AG20443 (cell line): ENCODE data around the gene CASS4.
A peak's percentile ranks its signal among the peaks of the same experiment; 100 is the strongest.

ENCODE experiments used
- DNase-seq: peaks from one replicate; pipeline ENCODE4 v3.0.0; 2012; ENCODE audit warnings: low spot score, mixed read lengths

The CASS4 gene

GRCh38 chr20:56445130-56445529 is 33.1 kb downstream of the CASS4 start:
- no peak for DNase-seq

DNA sequence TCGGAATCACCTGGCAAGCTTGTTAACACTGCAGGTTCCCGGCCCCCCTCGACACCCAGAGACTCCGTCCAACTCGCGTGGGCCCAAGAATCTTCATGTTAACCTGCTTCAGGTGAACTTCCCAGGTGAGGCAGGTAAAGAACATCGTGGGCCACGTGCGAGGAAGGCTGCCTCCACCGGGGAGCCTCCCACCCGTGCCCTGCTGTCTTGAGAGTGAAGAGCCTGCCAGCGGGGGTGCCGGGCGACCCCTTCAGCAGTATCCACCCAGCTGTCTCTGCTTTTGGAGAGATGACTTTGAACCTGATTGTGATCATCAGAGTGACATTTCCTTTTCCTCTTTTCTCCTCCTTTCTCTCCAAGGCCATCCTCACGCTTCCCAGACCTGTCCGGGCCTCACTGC is 33.5 kb downstream of the CASS4 start:
- no peak for DNase-seq

- DNase-seq = no peak
Observed at GRCh38 chr20:56447227-56447626, 35.2 kb downstream of the CASS4 start.

DNA sequence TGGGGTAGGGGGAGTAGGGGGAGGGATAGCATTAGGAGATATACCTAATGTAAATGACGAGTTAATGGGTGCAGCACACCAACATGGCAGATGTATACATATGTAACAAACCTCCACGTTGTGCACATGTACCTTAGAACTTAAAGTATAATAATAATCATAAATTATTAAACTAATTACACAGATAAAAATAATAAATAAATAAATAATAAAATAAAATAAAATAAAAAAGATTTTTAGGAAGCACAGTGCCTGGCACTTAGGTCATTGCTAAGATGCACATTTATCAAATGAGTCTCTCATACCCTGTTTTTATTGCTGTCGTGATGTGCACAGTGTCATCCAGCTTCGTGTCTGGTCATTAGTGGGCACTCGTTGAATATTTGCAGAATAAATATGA is 37.4 kb downstream of the CASS4 start:
- DNase-seq = no peak

GRCh38 chr20:56451056-56451765 is 39.2 kb downstream of the CASS4 start:
- DNase-seq = no peak

GRCh38 chr20:56453352-56453751 is 41.3 kb downstream of the CASS4 start:
- DNase-seq = no peak

DNA sequence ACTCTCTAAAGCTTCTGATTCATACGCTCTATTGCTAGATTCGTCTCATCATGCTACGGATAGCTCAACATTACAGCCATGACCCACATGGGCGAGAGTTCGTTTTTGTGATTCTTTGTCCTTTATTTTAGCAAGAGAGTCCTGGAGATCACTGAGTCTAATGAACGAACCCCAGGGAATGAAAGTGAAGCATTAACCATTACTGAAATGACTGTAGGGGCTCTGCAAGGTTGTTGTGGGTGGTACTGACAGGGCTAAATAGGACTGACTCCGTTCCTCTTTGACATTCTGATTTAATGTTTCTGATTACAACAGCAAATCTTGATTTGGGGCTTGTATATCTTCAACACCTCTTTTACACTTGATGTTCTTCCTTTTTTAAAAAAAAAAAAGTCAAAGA is 42.7 kb downstream of the CASS4 start:
- no peak for DNase-seq

GRCh38 chr20:56458206-56458821 is 46.3 kb downstream of the CASS4 start:
- DNase-seq = no peak

GRCh38 chr20:56460459-56460858 is 48.4 kb downstream of the CASS4 start:
- DNase-seq = no peak

- no peak for DNase-seq
Observed at GRCh38 chr20:56461576-56461975, 49.5 kb downstream of the CASS4 start.

DNA sequence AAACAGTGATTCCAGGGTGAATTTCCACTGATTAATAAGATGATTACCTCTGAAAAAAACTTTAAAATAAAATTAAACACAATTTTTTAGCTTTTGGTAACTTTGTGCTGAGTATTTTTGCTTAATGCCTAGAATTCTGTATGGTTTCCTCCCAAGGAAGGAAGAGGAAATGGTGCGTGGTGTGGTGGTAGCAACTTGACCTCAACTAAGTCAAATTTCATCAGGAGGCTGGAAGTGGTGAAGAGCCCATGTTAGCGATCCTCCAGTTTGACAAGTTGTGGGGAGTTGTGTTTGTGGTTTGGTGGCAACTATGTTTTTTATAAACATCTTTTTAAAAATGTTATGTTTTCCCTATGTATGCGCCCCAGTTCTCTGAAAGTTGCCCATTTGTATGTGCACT is 51.4 kb downstream of the CASS4 start:
- no peak for DNase-seq

GRCh38 chr20:56465997-56466396 is 53.9 kb downstream of the CASS4 start:
- DNase-seq = no peak

- DNase-seq = no peak
Observed at GRCh38 chr20:56467968-56468315, 55.9 kb downstream of the CASS4 start.

- peak; percentile 98 for DNase-seq
Observed at GRCh38 chr20:56468316-56469076, 56.4 kb downstream of the CASS4 start, which contains the start of gene RTF2. Gene RTF2, plus strand, starts transcription at chr20:56468627. Its CDS starts 71 bp downstream, at chr20:56468698.

DNA sequence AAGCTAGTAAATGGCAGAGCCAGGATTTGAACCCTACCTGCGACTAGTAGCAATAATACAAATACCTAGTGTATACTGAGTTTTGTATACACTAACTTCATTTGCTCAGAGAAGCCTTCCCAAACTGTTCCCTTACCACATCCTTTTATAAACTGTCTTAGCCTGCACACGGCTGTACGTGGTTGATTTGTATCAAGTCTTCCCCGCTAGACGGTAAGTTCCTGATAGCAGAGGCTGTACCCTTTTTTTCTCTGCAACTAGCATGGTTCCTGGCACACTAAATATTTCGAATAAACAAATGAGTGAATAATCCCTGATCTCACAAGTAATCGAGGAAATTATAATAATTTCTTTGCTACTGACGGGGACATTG is 57.0 kb downstream of the CASS4 start:
- no peak for DNase-seq

GRCh38 chr20:56483970-56484369 is 71.9 kb downstream of the CASS4 start:
- DNase-seq = no peak

DNA sequence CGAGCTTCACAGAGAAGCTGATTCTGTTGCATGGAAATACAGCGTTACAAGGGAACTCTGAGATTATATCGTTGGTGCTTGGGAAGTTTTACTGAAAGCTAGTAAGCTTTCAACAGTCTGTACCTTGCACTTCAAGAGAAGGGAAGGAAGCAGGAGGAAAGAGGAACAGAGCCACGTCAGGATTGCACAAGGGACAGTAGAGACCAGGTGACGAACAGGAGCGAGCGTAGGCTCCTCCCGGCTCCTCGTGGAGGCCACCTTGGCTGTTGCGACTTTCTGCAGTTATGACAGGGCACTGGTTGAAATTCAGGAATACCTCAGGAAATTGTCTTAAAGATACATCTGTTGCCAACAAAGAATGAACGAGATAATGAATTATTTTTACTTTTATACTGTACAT is 75.2 kb downstream of the CASS4 start:
- no peak for DNase-seq

DNA sequence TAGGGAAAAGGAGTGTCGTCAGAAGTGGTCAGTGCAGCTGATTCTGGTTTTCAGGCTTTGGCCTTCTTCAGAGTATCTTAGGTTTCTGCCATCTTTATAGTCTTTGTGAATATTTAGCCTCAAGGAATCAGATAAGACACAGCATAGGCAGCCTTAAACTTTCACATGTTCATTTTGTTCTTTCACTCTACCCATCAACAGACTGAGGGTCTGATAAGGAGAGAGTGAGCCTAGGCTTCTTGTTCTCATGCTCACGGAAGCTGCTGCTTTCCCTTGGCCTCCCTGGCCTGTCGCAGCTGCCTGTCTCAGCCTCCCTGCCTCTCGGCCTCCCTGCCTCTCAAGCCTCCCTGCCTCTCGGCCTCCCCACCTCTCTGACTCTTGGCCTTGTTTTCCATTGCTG is 76.5 kb downstream of the CASS4 start:
- no peak for DNase-seq

GRCh38 chr20:56501116-56501515 is 89.1 kb downstream of the CASS4 start:
- no peak for DNase-seq

DNA sequence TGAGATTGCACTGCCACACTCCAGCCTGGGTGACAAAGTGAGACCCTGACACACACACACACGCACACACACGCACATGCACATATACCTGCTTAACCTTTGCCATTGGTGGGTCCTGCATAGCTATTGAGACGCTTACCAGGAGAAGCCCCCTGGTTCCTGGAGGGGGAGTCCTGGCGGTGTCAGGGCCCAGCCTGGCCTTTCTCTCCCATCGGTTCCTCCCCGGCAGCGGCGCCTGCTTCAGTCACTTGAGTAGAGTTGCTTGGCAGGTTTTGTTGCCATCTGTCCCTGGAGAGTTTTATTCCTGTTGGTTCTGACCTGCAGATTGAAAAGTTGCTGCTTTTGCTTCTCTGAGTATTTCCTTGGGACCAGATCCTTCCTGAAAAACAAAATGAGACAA is 91.9 kb downstream of the CASS4 start:
- DNase-seq = no peak

DNA sequence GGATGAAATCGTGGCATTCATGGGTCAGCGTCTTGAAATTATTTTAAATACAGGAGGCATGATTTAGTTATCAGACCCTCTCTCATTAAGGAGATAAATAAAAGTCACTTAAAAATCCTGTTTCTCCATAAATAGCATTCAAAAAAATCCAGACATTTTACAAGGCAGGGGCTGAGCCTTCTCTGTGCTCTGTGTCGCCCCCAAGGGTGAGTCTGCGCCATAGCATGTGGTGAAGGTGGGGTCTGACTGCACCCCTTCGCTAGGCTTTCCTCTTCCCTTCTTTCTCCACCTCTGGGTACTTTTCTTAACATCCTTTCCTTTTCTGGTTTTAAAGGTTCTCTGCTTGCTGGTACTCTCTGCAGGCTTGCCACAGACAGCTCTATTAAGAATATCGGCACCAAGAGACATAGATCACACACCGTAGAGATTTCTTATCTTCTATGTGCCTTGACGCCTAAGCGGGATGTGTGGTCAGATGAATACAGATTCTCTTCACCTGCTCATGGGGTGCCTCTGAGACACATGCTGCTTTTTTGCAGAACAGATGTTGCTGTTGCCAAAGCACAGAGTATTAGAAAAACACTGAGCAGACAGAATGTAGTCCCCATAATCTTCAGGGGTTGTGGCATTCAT is 92.4 kb downstream of the CASS4 start:
- peak; percentile 37 for DNase-seq

DNA sequence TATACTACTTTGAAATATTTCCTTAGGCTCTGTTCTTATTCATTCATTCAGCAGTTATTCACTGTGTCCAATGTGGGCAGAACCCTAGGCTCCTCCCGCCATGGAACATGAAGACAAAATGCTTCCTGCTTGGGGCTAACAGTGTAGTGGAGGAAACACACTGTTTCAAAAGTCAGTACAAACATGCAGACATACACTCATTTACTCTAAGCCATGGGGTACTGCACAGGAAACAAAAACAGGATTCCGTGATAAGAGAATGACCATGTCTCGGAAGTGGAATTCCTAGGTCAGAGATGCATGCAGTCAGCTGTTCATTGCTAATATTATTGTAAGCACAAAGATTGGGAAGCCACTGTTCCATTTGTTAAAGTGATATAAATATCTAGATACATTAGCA is 94.0 kb downstream of the CASS4 start:
- DNase-seq = no peak
